ENCODE results near the gene DAP. TPM values are rescaled to one million over a fixed set of nuclear protein-coding genes. Genes with fewer than 3 reads are reported as not detected.

DAP gene
- total and polyA plus RNA-seq, 2 donors (not counting 1 experiment from before 2014, with no cell fraction given) = 56.6 to 158 TPM

- H3K4me3 ChIP-seq (replicated peaks in 1 of 4; ENCODE audit: control extremely low read depth in 1 of 4, insufficient read depth in 1 of 4, low read depth in 3 of 4, low read length in 4 of 4) = no peak overlapping the region
- H2AFZ ChIP-seq (ENCODE audit: low read length) = no peak overlapping the region
- no peaks in the 10 kb centered on the region for H3K27me3 ChIP-seq (ENCODE audit: control insufficient read depth, insufficient read depth, low read length)
- no peaks in the 10 kb centered on the region for H3K36me3 ChIP-seq (ENCODE audit: control insufficient read depth, insufficient read depth, low read length)
- DNase-seq (ENCODE audit: low read depth in 2 of 2) = no peak
- TF ChIP-seq EZH2 (IDR thresholded peaks at IDR 0.05; ENCODE audit: low read length, missing control alignments) (no peak), CTCF (conservative IDR thresholded peaks at IDR 0.05 in 1 of 2, IDR thresholded peaks at IDR 0.05 in 1 of 2; ENCODE audit: low read depth in 1 of 2, low read length in 2 of 2) (no peak)
- no peaks in the 10 kb centered on the region for H4K20me1 ChIP-seq (ENCODE audit: control insufficient read depth, extremely low read depth, insufficient read depth, low read length)
- H3K79me2 ChIP-seq (ENCODE audit: control insufficient read depth, insufficient read depth, low read length) = no peaks in the 10 kb centered on the region
- H3K27ac ChIP-seq (ENCODE audit: insufficient read depth, low read length) = no peak overlapping the region
- no peak overlapping the region for H3K4me2 ChIP-seq (ENCODE audit: extremely low read depth, insufficient read depth, low read length)
- no peak overlapping the region for H3K9ac ChIP-seq (ENCODE audit: insufficient read depth, low read length)
- no peaks in the 10 kb centered on the region for H3K4me1 ChIP-seq (ENCODE audit: control insufficient read depth, extremely low read depth, insufficient read depth, low read length)
- no peaks in the 10 kb centered on the region for H3K9me3 ChIP-seq (ENCODE audit: control insufficient read depth, insufficient read depth, low read depth, low read length)
These were observed 88.7 kb downstream of the DAP start for GRCh38 chr5:10672146-10673016.

DNA sequence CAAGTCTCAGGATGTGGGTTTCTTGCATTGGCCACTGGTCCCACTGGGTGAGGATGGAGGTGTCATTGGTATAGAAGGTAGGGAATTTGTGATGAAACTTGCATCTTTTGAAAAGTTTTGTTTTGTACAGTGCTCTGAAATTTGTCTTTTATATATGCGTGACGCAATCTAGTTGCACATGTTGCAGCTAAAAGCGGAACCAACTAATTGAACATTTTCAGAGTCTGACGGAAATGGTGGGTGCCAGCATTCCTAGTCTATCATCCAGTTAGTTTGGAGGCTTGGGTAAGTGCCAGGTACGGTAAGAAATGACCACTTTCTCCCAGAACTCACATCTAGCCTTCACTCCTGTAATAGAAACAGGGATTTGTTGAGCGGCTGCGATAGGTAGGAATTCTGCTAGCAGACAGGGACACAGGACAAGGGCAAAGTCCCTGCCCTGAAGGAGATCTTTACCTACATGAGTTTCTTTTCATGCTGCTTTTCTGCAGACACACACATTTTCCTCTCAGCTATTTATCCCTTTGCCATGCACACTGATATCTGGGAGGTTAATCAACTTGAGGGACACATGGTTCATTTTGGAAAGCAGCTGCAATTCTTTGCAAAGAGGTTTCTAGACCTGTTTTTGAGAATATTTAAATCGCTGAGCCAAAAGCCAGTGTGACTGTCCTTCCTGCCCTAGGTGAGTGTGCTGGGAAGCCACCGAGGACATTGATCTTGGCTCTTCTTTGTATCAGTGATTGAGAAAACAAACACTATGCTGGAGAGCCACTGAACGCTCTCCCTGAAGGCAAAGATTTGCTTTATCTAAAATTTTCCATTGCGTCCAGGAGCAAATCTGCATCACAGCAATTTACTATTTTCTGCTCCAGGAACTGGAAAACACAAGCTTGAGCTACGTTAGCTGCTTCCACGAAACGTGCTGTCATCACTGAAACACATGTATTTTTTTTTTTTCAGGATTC, 89.7 kb downstream of the DAP start:
- Histone ChIP-seq H3K4me1 (ENCODE audit: control insufficient read depth, extremely low read depth, insufficient read depth, low read length) (no peaks in the 10 kb centered on the region), H3K36me3 (ENCODE audit: control insufficient read depth, insufficient read depth, low read length) (no peaks in the 10 kb centered on the region), H4K20me1 (ENCODE audit: control insufficient read depth, extremely low read depth, insufficient read depth, low read length) (no peaks in the 10 kb centered on the region), H3K27ac (ENCODE audit: insufficient read depth, low read length) (no peak overlapping the region), H3K4me2 (ENCODE audit: extremely low read depth, insufficient read depth, low read length) (no peak overlapping the region), H3K79me2 (ENCODE audit: control insufficient read depth, insufficient read depth, low read length) (no peaks in the 10 kb centered on the region), H3K9ac (ENCODE audit: insufficient read depth, low read length) (no peak overlapping the region), H3K27me3 (ENCODE audit: control insufficient read depth, insufficient read depth, low read length) (no peaks in the 10 kb centered on the region), H3K4me3 (replicated peaks in 1 of 4; ENCODE audit: control extremely low read depth in 1 of 4, insufficient read depth in 1 of 4, low read depth in 3 of 4, low read length in 4 of 4) (no peak overlapping the region), H2AFZ (ENCODE audit: low read length) (no peak overlapping the region), H3K9me3 (ENCODE audit: control insufficient read depth, insufficient read depth, low read depth, low read length) (no peaks in the 10 kb centered on the region)
- peak in 1 of 2 donors; percentile 48 for DNase-seq (ENCODE audit: low read depth in 2 of 2)
- TF ChIP-seq EZH2 (IDR thresholded peaks at IDR 0.05; ENCODE audit: low read length, missing control alignments) (no peak), CTCF (conservative IDR thresholded peaks at IDR 0.05 in 1 of 2, IDR thresholded peaks at IDR 0.05 in 1 of 2; ENCODE audit: low read depth in 1 of 2, low read length in 2 of 2) (no peak)

GRCh38 chr5:10669983-10670382, 91.1 kb downstream of the DAP start:
- no peak for DNase-seq (ENCODE audit: low read depth in 2 of 2)
- no peak for TF ChIP-seq CTCF (conservative IDR thresholded peaks at IDR 0.05 in 1 of 2, IDR thresholded peaks at IDR 0.05 in 1 of 2; ENCODE audit: low read depth in 1 of 2, low read length in 2 of 2)
- TF ChIP-seq EZH2 (IDR thresholded peaks at IDR 0.05; ENCODE audit: low read length, missing control alignments) = no peak
- no peaks in the 10 kb centered on the region for H3K9me3 ChIP-seq (ENCODE audit: control insufficient read depth, insufficient read depth, low read depth, low read length)

More at GRCh38 chr5:10669983-10670382, 91.1 kb downstream of the DAP start:
- Histone ChIP-seq H3K27me3 (ENCODE audit: control insufficient read depth, insufficient read depth, low read length) (no peaks in the 10 kb centered on the region), H3K79me2 (ENCODE audit: control insufficient read depth, insufficient read depth, low read length) (no peaks in the 10 kb centered on the region), H3K27ac (ENCODE audit: insufficient read depth, low read length) (no peak overlapping the region), H3K36me3 (ENCODE audit: control insufficient read depth, insufficient read depth, low read length) (no peaks in the 10 kb centered on the region), H3K9ac (ENCODE audit: insufficient read depth, low read length) (no peak overlapping the region), H3K4me3 (replicated peaks in 1 of 4; ENCODE audit: control extremely low read depth in 1 of 4, insufficient read depth in 1 of 4, low read depth in 3 of 4, low read length in 4 of 4) (no peak overlapping the region), H2AFZ (ENCODE audit: low read length) (no peak overlapping the region), H3K4me2 (ENCODE audit: extremely low read depth, insufficient read depth, low read length) (no peak overlapping the region), H3K4me1 (ENCODE audit: control insufficient read depth, extremely low read depth, insufficient read depth, low read length) (no peaks in the 10 kb centered on the region), H4K20me1 (ENCODE audit: control insufficient read depth, extremely low read depth, insufficient read depth, low read length) (no peaks in the 10 kb centered on the region)

Data from fibroblast of lung (primary cell).